IMR-90 (cell line): Measurements from ENCODE around the gene MIER2. TPM values are rescaled to one million over a fixed set of nuclear protein-coding genes. Genes with fewer than 3 reads are reported as not detected.

ENCODE experiments used
- ATAC-seq: fragments of 200-7000 bp; cut with Tn5 transposase; 2 replicates; pipeline ENCODE4 v1.9.1; 2020; ENCODE audit warnings: low read depth, mild to moderate bottlenecking, moderate library complexity
- BruUV-seq: library from RNA; stranded (reverse); fragments of 400-500 nt; replicated peaks from 2 replicates; lab custom pipeline; 2021; lab: Mats Ljungman, UMichigan
- CTCF ChIA-PET: fragments of 300-600 bp; formaldehyde crosslinking; extraction: SDS; loops from one replicate; lab custom pipeline; 2021; ENCODE audit warnings: antibody characterized with exemption; lab: Yijun Ruan, JAX
- POLR2A ChIA-PET: fragments of 300-600 bp; sonication (Branson Sonifier 250); formaldehyde crosslinking; loops from one replicate; lab custom pipeline; 2022; ENCODE audit warnings: antibody characterized with exemption; ENCODE audit not compliant: unreplicated experiment; lab: Charles Lee
- DNase-seq: peaks from one replicate; pipeline ENCODE4 v3.0.0; 2013
- H2AFZ ChIP-seq: replicated peaks from 2 replicates; pipeline ENCODE3; 2013; ENCODE audit warnings: low read length, mild to moderate bottlenecking; ENCODE audit not compliant: poor library complexity
- H2AK5ac ChIP-seq: 2 replicates; pipeline ENCODE4 v1.6.1; 2013; ENCODE audit warnings: low read depth, low read length, inconsistent platforms
- H2AK9ac ChIP-seq: replicated peaks from 2 replicates; pipeline ENCODE3; 2013; ENCODE audit warnings: mild to moderate bottlenecking, low read depth, low read length, moderate library complexity; ENCODE audit not compliant: poor library complexity
- H2BK120ac ChIP-seq: 2 replicates; pipeline ENCODE4 v1.6.1; 2013; ENCODE audit warnings: low read depth, low read length, inconsistent platforms
- H2BK15ac ChIP-seq: 3 replicates; pipeline ENCODE4 v1.6.1; 2013; ENCODE audit warnings: low read depth, low read length, inconsistent platforms
- H2BK20ac ChIP-seq: 2 replicates; pipeline ENCODE4 v1.6.1; 2013; ENCODE audit warnings: low read depth, mild to moderate bottlenecking, inconsistent platforms, low read length, moderate library complexity
- H2BK5ac ChIP-seq: 2 replicates; pipeline ENCODE4 v1.6.1; 2013; ENCODE audit warnings: mild to moderate bottlenecking, low read depth, low read length, inconsistent platforms; ENCODE audit not compliant: poor library complexity, severe bottlenecking
- H3K14ac ChIP-seq: replicated peaks from 2 replicates; pipeline ENCODE4 v1.6.1; 2013; ENCODE audit warnings: low read depth, low read length, inconsistent platforms
- H3K18ac ChIP-seq: 2 replicates; pipeline ENCODE4 v1.6.1; 2013; ENCODE audit warnings: low read depth, low read length, control low read depth
- H3K23ac ChIP-seq: 2 replicates; pipeline ENCODE4 v1.6.1; 2013; ENCODE audit warnings: low read depth, low read length, inconsistent platforms
- H3K27ac ChIP-seq: 2 replicates; pipeline ENCODE4 v1.5.1; 2013; ENCODE audit warnings: mild to moderate bottlenecking, control low read depth, low read length; ENCODE audit not compliant: insufficient read depth
- H3K27me3 ChIP-seq: 2 replicates; pipeline ENCODE4 v1.6.1; 2013; ENCODE audit warnings: low read length; ENCODE audit not compliant: control insufficient read depth, insufficient read depth
- H3K36me3 ChIP-seq: 2 replicates; pipeline ENCODE4 v1.6.1; 2013; ENCODE audit warnings: low read length, mixed read lengths; ENCODE audit not compliant: control insufficient read depth, insufficient read depth
- H3K4ac ChIP-seq: 2 replicates; pipeline ENCODE4 v1.6.1; 2013; ENCODE audit warnings: low read depth, low read length, inconsistent platforms
- H3K4me1 ChIP-seq: 2 replicates; pipeline ENCODE4 v1.6.1; 2013; ENCODE audit warnings: low read length, mixed read lengths; ENCODE audit not compliant: control insufficient read depth, insufficient read depth
- H3K4me2 ChIP-seq: 2 replicates; pipeline ENCODE4 v1.6.1; 2013; ENCODE audit warnings: low read depth, mild to moderate bottlenecking, control low read depth, low read length, moderate library complexity
- H3K4me3 ChIP-seq: 2 replicates; pipeline ENCODE4 v1.5.1; 2013; ENCODE audit warnings: low read depth, mild to moderate bottlenecking, control low read depth, low read length, moderate library complexity; ENCODE audit not compliant: insufficient read depth
- H3K56ac ChIP-seq: 2 replicates; pipeline ENCODE4 v1.6.1; 2013; ENCODE audit warnings: low read length, inconsistent platforms; ENCODE audit not compliant: insufficient read depth; ENCODE audit errors: extremely low read depth
- H3K79me1 ChIP-seq, 2 experiments: 2 replicates each; pipeline ENCODE4 v1.6.1; 2013; ENCODE audit warnings: low read length in 2 of 2, inconsistent platforms in 1 of 2, low read depth in 1 of 2
- H3K9ac ChIP-seq: 2 replicates; pipeline ENCODE4 v1.6.1; 2013; ENCODE audit warnings: low read depth, low read length, control low read depth
- H3K9me1 ChIP-seq: 2 replicates; pipeline ENCODE4 v1.6.1; 2013; ENCODE audit warnings: low read length, inconsistent platforms; ENCODE audit not compliant: insufficient read depth
- H3K9me3 ChIP-seq: 2 replicates; pipeline ENCODE4 v1.6.1; 2013; ENCODE audit warnings: low read length; ENCODE audit not compliant: control insufficient read depth, insufficient read depth
- H4K20me1 ChIP-seq: 2 replicates; pipeline ENCODE4 v1.6.1; 2013; ENCODE audit warnings: low read length, inconsistent platforms; ENCODE audit not compliant: insufficient read depth
- H4K5ac ChIP-seq: 2 replicates; pipeline ENCODE4 v1.6.1; 2013; ENCODE audit warnings: mild to moderate bottlenecking, low read depth, low read length, control low read depth
- H4K8ac ChIP-seq, 2 experiments: 2 replicates each; pipeline ENCODE4 v1.6.1; 2013; ENCODE audit warnings: low read depth in 2 of 2, low read length in 2 of 2, control low read depth in 1 of 2, inconsistent platforms in 1 of 2
- H4K91ac ChIP-seq: 2 replicates; pipeline ENCODE4 v1.6.1; 2013; ENCODE audit warnings: low read depth, low read length, inconsistent platforms; ENCODE audit not compliant: insufficient read depth
- BHLHE40 ChIP-seq: fragments of 150-350 bp; IDR thresholded peaks from 2 replicates; pipeline ENCODE4 v1.6.1; 2016; ENCODE audit warnings: mild to moderate bottlenecking, low read depth, low read length
- CEBPB ChIP-seq: IDR thresholded peaks from 2 replicates; pipeline ENCODE4 v1.6.1; 2012; ENCODE audit warnings: low read depth, low read length, improper control_type of control experiment
- ELK1 ChIP-seq: fragments of 150-350 bp; IDR thresholded peaks from 2 replicates; pipeline ENCODE4 v1.6.1; 2016; ENCODE audit warnings: low read depth, mild to moderate bottlenecking, low read length, moderate library complexity, borderline replicate concordance
- MAZ ChIP-seq: IDR thresholded peaks from 2 replicates; pipeline ENCODE4 v1.6.1; 2012; ENCODE audit warnings: low read depth, mild to moderate bottlenecking, low read length, improper control_type of control experiment, moderate library complexity, borderline replicate concordance
- MXI1 ChIP-seq: IDR thresholded peaks from 2 replicates; pipeline ENCODE4 v1.6.1; 2012; ENCODE audit warnings: low read depth, mild to moderate bottlenecking, low read length, moderate library complexity, borderline replicate concordance
- NFE2L2 ChIP-seq: fragments of 150-350 bp; IDR thresholded peaks from 2 replicates; pipeline ENCODE4 v1.6.1; 2016; ENCODE audit warnings: low read depth, mild to moderate bottlenecking, low read length
- POLR2A ChIP-seq: IDR thresholded peaks from 2 replicates; pipeline ENCODE4 v1.6.1; 2012; ENCODE audit warnings: mild to moderate bottlenecking, low read depth, low read length
- RCOR1 ChIP-seq: IDR thresholded peaks from 2 replicates; pipeline ENCODE4 v1.6.1; 2012; ENCODE audit warnings: mild to moderate bottlenecking, low read length, improper control_type of control experiment; ENCODE audit not compliant: insufficient replicate concordance
- WGBS, 2 experiments: methylation state at CpG; one replicate each; pipeline versions ENCODE4 v1.1.5 to v1.1.7; 2013; ENCODE audit warnings: missing lambda C conversion rate in 2 of 2; ENCODE audit not compliant: insufficient read length in 1 of 2; ENCODE audit errors: extremely low coverage in 2 of 2; 5-methylcytosine and 5-hydroxymethylcytosine counted together
- dilution Hi-C: fragments of 300-500 bp; cut with HindIII; formaldehyde crosslinking; loops from one replicate; pipeline ENCODE4 v1.14.3; 2018; ENCODE audit warnings: low sequenced_read_pairs; ENCODE audit not compliant: unreplicated experiment
- in situ Hi-C: fragments of 300-500 bp; cut with MboI; formaldehyde crosslinking; loops from 3 replicates; pipeline ENCODE4 v1.14.3; 2019; ENCODE audit warnings: low sequenced_read_pairs, inconsistent platforms, mixed read lengths
- intact Hi-C: fragments of 100-400 bp; cut with micrococcal nuclease; formaldehyde crosslinking; loops from 2 replicates; pipeline ENCODE4 v1.10.0; 2022
- polyA plus RNA-seq, 3 experiments: library from polyadenylated mRNA; depleted of rRNA; stranded (reverse); fragments of >200 nt; gene quantifications; 2 replicates each; pipeline ENCODE4 v1.2.3, GENCODE V29; 2012; ENCODE audit warnings: low replicate concordance in 1 of 3
- total RNA-seq: library from RNA; depleted of rRNA; stranded (reverse); fragments of >200 nt; gene quantifications from 2 replicates; pipeline ENCODE4 v1.2.3, GENCODE V29; 2012

The MIER2 gene
- total and polyA plus RNA-seq, 2 of the 4 experiments (the other 2 are of a cell fraction): 28.0 to 28.4 TPM

DNA sequence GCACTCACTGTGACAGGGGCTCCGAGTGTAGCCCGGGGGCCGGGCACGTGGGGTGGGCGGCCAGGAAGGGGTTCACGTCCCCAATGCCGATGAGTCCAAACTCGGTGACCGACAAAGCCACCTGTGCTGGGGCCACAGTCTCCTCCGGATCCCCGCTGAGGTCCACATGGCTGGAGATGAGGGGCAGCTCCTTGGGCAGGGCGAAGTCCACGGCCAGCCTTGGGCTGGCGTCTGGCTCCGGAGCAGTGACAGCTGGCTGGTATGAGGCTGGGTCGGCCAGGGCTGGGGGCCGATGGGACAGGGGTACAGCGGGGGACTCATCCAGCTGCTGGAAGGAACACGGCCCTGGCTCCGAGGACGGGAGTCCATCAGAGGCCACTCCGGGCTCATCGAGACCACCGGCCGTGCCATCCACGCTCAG, 37.5 kb downstream of the MIER2 start:
- Histone ChIP-seq H3K4ac (no peak overlapping the region), H3K27me3 (no peaks in the 10 kb centered on the region), H3K36me3 (peaks cover 57% of the 10 kb centered on the region), H2BK5ac (no peak overlapping the region), H3K18ac (no peak overlapping the region), H2AK9ac (no peak overlapping the region), H3K9me1 (0 out of 2 replicates have a peak, but pooled peaks cover 7% of the 10 kb centered on the region), H3K4me3 (no peak overlapping the region), H3K9ac (no peak overlapping the region), H2BK15ac (no peak overlapping the region), H3K23ac (no peak overlapping the region), H2AFZ (no peak overlapping the region), H3K56ac (no peak overlapping the region), H3K79me1 (peaks cover 0 to 36% of the 10 kb centered on the region in 2 experiments), H2BK20ac (no peak overlapping the region), H4K5ac (no peak overlapping the region), H4K8ac (no peak overlapping the region), H3K9me3 (no peaks in the 10 kb centered on the region), H2AK5ac (no peak overlapping the region), H4K91ac (no peak overlapping the region), H3K4me2 (no peak overlapping the region), H3K14ac (no peak overlapping the region), H3K27ac (no peak overlapping the region), H4K20me1 (peaks cover 26% of the 10 kb centered on the region), H2BK120ac (no peak overlapping the region), H3K4me1 (no peaks in the 10 kb centered on the region)
- dilution Hi-C loops: no loop called here
- CTCF ChIA-PET: no interaction called here
- POLR2A ChIA-PET: no interaction called here
- ATAC-seq (no peak), DNase-seq (no peak)
- intact Hi-C loops: no loop called here
- in situ Hi-C loops: no loop called here
- BruUV-seq: no TSS peak
- TF ChIP-seq MXI1: no peak
- TF ChIP-seq NFE2L2: no peak
- TF ChIP-seq BHLHE40: no peak
- no peak for TF ChIP-seq RCOR1
- TF ChIP-seq ELK1: no peak
- no peak for TF ChIP-seq POLR2A
- no peak for TF ChIP-seq CEBPB
- TF ChIP-seq MAZ: no peak
- 98% methylated on average over 16 of the region's 26 CpGs; no CpG with 5 or more reads in 1 of the 2 experiments for WGBS, 2 experiments
